Lower leg skin (tissue), 3 donors: ENCODE results near the gene CCDC169.

Source experiments
- CTCF ChIP-seq, 3 donors: fragments of 450-650 bp; IDR thresholded peaks; one replicate each; pipeline ENCODE4 v1.5.1; 2016; ENCODE audit warnings: antibody characterized with exemption in 3 of 3, mild to moderate bottlenecking in 3 of 3, moderate library complexity in 2 of 3
- POLR2A ChIP-seq, 2 donors: fragments of 450-650 bp; IDR thresholded peaks; one replicate each; pipeline ENCODE4 v1.6.1; 2016 to 2017; ENCODE audit warnings: antibody characterized with exemption in 2 of 2, mild to moderate bottlenecking in 1 of 2, moderate library complexity in 1 of 2

GRCh38 chr13:36298535-36299068 lies 988 bp upstream of the CCDC169 start:
- TF ChIP-seq CTCF (IDR thresholded peaks at IDR 0.05) (no peak), POLR2A (IDR thresholded peaks at IDR 0.05) (no peak)
